HG03558 (cell line): ENCODE data around the gene LRRC28.

ENCODE experiments used
- ATAC-seq: cut with Tn5 transposase; IDR thresholded peaks from one replicate; pipeline ENCODE4 v1.9.1; 2021; ENCODE audit warnings: moderate number of reproducible peaks; ENCODE audit not compliant: unreplicated experiment; ENCODE audit errors: extremely low read depth

Gene LRRC28

DNA sequence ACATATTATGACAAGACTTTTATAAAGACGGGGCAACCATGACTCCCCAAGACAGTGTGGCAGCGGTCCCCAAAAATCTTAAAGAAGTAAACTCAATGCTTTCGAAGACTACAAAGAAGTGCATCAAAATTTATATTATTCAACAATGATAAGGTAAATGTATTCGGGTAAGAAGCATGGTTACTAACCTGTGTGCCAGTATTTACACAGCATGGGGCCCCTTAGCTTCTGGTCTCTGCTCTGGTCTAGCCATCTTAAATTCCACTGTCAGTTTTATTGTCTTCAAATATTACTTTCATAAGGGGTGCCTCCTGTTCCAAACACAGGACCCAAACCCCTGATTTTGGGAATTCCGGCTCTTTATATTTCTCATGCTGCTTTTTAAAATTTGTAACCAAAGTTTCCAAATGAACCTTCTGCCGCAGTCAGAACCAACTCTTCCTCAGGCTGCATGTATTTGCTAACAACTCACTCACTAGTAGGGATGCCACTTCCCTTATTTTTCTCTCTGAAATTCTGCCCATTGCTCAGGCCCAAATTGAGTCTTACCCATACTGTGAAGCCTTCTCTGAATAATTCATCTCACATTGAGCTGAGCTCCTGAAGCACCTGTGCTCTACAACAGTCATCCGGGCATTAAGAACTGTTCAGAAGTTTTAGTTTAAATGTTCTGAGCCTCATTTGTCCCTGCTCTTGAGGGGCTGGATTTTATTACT lies 3.1 kb upstream of the LRRC28 start:
- ATAC-seq, result no peak

DNA sequence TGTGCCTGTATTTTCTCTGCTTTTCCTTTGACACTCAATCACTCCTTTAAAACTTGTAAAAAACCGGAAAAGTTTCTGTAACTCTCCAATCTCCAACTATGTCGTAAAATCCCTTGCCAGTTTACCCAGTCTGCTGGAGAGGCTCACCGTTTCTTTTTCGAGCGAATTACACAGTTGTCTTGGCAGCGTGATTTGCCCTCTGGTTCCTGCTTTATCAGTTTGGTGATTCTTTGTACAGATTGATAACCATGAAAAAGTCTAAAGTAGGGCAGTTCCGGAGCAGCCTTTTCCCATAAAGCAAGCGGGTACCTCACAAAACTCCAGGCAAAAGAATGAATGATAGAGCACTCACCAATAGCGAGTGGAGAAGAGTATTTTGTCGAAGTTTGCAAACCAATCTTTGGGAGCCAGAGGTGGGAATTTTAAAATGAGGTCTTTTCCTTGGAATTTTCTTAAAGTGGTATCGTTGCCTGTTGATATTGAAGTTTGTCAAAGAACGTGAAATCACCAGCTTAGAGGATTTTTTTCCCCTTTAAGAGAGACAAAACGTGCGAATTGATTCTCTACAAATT lies 1.9 kb upstream of the LRRC28 start, which contains the start of gene TTC23:
Gene TTC23, minus strand, starts transcription at position 312 of the 572 bp plus-strand sequence. CDS start 20,869 bp downstream, outside the sequence.
- ATAC-seq, result no peak

DNA sequence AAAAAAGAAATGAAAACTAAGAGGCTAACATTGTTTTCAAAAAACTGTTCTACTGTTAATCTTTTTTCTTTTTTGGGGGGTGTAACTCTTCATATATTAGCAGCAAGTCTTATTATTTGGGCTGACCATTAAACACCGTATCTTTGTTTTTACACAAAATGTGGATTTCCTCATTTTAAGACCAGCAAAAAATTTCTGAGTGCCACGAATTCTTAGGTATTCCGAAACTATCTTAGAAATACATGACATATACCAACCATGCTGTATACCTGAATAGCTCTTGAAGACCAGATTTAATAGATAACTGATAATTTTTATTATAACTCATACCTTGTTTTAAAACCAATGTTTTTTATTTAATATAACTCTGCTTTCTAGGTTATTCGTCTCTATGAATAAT lies 1.3 kb upstream of the LRRC28 start:
- no peak for ATAC-seq

DNA sequence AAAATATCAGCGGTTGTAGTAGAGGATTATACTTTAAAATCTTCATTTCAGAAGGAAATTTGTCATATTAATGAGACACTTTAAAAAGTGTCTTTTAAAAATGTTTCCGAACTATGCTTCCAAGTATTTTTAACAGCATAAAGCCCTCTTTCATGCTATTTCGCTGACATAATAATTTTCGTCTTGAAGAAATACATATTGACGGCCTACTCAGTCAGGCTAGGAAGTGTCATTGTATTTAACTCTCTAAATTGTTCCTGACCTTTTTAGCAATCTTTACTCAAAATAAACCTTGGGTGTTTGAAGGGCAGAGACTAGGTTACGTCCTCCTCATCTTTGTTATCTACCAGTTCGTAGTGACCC lies 806 bp upstream of the LRRC28 start:
- ATAC-seq, result no peak

DNA sequence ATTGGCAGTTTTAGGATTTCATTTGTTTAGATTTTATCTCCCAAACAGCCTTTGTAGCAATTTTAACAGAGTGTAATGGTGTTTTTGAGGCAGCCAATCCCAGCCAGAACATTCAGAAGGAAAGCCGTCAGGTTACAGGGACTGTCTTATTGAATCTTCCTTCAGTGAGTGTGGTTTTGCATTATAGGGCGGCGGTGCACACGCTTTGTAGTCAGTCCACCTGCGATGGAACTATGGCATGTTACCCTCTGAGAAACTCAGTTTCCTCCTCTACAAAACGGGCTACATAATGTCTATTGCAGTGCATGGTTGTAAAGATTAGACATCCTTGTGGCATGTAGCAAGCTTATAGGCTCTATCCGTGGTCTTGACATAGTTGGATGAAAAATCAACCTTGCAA lies 1.0 kb downstream of the LRRC28 start:
- ATAC-seq, result no peak

DNA sequence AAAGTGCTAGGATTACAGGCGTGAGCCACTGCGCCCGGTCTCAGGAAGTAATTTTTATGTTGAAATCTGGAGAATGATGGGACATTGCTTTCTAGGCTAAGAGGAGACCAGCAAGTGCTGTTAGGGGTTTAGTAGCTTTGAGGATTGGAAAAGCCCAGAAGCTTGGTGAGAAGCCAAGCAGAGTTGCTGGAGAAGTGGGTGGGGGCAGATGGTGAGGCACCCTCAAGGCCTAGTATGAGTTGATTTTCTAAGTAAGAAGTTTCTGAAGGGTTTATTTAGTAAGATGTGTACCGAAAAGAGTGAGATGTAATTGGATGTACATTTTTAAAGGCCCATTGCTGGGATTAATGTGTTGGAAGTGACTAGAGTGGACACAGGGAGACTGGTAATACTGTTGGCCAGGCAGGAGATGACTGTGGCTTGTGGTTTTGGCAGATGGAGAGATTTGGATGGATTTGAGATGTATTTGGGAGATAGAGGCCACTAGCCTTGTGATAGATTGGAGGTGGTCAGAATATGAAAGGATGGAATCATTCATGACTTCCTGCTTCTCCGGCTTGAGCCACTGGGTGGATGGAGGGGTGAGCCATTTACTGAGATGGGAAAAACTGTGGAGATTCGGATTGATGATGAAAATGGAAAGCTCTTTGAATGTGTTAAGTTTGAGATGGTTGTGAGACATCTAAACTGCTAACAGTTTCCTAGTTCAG lies 2.3 kb downstream of the LRRC28 start:
- no peak for ATAC-seq

DNA sequence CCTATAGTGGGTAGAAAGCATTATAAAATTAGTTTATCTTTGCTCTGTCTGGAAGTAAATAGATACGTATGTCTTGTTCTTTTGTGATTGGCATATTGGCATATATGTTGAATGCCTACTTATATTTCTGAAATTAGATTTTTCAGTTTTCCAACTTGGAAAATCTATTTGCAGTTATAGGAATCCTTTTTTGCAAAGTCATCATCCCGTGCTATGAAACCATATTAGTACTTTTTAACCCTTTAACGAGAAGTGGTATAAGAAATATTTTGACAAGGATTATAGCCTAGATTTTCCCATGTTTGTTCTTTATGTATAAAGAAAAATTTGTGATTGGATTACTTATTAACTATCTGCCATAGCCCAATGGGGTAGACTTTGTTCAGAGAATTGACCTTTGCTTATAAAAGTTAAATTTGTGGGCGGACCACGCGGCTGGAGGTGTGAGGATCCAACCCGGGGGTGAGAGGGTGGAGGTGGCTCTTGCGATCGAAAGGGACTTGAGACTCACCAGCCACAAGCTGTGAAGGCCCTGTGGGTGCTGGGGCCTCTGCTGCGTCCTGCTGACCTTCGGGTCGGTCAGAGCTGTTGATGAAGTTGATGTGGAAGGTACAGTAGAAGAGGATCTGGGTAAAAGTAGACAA lies 5.9 kb downstream of the LRRC28 start:
- no peak for ATAC-seq

DNA sequence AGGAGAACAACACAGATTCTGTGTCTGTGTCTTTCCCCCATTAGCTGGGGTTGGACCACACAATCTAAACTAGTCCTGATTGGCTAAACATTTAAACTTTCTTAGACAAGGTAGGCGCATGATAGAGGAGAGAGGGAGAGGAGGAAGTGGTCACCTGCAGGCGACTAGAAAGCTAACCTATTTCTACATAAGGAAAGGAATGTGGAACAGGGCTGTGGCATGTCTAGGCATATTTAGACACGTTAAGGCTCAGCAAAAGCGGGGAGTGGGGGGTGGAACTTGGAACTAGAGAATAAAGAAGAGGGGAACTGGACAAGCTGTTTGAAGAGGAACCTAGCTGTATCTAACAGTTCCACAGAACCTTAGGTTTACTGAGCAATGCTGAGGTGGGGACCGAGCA lies 12.8 kb downstream of the LRRC28 start:
- ATAC-seq, result no peak

DNA sequence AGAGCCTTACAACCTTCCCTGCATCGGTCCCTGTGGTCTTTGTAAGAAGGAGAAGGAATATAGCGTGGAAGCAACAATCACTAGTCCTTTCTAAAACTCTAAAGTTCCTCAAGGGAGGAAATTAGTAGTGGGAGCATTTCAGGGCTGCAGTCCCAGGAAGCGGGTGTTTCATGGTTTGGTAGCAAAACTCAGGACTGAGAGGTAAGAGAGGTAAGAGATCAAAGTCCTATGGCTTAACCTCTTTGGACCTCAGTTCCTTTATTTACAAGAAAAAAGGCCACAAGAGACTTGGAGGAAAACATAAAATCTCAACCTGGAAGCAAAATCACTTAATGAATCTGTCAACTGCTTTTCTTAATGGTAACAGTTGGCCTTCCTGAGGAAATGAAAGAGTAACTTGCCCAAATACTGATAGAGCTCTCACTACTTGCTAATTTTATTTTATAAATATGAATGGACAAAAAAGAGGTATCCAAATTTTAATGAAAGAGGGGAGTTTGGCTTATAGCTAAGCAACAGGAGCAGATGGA lies 14.3 kb downstream of the LRRC28 start:
- no peak for ATAC-seq

DNA sequence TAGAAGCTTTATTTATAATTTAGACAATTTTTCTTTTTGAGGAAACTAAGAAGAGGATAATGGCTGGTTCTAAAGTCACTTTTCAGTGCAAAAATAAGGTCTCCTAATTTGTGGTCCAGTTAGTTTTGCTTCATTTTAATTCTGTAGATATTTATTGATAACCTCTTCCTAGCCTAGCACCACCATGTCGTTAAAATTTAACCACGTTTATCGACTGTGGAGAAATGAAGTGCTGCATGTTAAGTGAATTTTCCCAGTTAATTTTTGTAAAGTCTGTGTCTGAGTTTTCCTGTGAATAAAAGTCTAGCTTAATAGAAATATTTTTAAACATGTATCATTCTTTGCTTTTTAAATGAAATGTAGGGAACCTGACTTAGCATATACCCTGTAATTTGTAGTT lies 16.7 kb downstream of the LRRC28 start:
- no peak for ATAC-seq

DNA sequence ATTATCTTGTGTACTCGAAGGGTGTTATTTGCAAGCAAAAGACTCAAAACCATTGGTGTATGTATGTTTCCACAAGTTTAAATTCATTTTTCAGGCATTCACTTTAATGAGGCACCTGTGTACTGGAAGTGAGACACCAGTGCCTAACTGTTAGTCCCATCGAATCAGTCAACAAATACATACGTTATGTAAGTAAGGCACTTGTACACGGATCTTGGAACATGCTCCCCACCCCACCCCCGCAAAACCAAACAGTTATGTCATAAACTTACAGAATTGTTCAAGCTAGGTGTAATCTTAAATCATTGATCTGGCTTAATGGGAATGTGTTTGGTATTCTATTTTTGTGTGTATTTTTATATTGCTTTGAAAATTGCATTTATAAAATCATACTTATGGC lies 17.1 kb downstream of the LRRC28 start:
- ATAC-seq, result no peak

DNA sequence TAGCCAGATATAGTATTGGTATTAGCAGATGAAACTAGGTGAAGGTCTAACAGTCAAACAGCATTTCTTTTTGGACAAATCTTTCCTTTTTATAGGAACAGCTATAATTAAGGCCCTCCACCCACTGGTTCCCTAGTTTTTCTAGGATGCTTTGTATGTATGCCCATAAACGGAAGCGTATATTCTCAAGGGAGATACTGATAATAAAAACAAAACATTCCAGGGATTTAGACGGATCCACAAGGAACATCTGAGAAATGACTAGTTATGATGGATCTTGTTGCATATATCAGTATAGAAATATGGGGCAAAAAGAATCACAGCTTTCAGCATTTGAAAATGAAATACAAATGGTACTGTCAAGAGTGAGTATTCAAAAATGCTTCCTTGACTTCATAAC lies 22.5 kb downstream of the LRRC28 start:
- no peak for ATAC-seq

DNA sequence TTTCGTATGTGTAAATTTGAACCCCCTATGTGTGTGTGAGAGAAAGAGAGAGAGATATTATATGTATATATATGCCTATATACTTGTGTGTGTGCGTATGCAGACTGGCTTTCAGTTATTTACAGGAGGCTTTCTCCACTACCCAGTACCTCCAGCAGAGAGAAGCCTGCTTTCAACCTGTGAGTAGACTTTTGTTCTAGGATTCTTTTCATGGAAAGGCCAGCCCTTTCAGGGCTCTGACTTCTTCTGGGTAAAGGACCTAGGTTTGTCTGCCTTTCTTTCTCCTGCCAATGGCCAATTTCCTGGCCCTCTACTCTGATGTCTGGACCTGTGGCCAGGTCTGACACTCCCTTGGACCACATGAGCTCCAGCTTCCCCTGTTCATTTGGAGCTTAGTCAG lies 23.8 kb downstream of the LRRC28 start:
- no peak for ATAC-seq

DNA sequence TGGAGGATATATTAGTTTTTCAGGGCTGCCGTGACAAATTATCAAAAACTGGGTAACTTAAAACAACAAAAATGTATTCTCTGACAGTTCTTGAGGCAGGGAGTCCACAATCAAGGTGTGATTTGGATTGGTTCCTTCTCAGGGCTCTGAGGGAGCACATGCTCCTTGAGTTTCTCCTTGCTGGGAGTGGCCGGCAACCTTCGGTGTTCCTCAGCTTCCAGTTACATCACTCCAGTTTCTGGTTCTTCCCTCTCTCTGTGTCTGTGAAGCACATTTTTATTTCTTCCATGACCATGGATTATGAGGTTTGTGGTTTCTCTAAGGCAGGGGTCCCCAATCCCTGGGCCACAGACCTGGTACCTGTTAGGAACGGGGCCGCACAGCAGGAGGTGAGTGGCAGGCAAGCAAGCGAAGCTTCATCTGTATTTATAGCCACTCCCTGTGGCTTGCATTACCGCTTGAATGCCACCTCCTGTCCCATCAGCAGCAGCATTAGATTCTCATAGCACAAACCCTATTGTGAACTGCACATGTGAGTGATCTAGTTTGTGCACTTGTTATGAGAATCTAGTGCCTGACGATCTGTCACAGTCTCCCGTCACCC lies 24.3 kb downstream of the LRRC28 start:
- no peak for ATAC-seq

DNA sequence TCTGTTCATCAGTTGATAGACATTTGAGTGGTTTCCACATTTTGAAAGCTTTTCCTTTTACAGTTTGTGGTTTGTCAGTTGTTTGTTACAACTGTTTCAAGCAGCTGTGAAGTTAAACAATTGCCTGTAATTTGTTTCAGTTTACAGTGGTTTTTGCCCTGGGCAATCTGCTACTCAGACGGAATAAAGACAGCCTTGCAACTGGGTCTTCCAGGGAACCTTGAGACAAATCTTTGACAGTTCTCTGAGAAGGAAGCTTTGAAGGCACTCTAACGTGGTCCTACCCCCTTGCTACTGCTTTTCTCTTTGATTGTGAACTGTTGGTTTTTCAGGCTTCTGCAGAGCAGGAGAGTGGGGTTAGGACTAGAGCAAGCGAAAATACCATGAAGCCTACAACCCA lies 28.0 kb downstream of the LRRC28 start:
- ATAC-seq, result no peak

DNA sequence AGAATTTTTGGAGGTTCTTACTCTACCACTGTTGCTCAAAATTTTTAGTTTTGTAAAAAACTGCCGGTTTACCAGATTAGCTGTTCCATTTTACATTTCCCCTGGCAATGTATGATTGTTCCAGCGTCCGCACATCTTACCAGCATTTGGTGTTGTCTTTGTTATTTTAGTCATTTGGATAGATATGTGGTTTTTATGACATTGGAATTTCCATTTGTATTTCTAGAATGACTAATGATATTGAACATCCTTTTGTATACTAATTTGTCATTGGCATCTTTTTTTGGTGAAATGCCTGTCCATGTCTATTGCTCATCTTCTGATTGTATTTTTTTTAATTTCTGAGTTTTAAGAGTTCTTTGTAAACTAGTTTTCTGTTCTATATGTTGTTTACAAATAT lies 28.5 kb downstream of the LRRC28 start:
- no peak for ATAC-seq

DNA sequence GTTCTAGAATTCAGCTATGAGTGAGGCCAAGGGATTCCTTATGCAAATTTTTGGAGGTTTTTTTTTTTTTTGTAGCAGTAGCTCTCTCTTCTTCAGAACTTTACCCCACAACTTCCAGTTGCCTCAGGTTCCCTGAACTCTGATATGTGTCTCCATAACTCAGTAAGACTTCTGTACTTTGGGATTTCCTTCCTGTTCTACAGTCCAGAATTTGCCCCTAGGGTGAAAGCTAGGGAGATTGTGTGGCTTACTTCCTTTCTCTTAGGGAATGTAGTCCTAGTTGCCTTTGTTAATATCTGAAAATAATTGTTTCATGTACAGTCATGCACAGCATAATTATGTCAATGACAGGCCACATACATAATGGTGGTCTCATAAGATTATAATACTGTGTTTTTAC lies 30.8 kb downstream of the LRRC28 start:
- ATAC-seq, result no peak

DNA sequence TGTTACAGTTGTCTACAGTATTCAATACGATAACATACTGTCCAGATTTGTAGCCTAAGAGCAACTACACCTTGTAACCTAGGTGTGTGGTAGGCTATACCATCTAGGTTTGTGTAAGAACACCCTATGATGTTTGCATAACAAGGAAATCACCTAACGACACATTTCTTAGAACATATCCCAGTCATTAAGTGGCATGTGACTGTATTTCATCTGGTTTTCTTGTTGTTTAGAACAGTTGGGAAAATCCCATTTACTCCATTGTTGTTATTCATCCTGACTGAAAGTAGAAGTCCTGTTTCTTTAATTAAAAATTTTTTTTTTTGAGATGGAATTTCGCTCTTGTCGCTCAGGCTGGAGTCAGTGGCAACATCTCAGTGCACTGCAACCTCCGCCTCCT lies 31.3 kb downstream of the LRRC28 start:
- ATAC-seq, result no peak

DNA sequence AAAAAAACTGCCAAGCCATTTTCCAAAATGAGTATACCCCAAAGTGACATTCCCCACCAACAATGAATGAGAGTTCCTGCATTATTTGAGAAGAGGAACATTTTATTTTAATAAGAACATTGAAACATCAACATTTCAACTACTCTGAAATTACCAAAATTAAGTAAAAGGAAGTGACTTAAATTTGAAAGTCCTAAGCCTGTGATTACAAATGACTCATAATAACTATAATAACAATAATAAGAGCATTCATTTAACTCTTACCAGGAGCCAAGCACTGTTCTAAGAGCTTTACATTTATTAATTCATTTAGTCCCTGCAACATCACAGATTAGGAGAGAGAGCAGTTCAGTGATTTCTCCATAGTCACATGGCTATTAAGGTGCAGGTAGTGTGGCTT lies 32.4 kb downstream of the LRRC28 start:
- no peak for ATAC-seq

DNA sequence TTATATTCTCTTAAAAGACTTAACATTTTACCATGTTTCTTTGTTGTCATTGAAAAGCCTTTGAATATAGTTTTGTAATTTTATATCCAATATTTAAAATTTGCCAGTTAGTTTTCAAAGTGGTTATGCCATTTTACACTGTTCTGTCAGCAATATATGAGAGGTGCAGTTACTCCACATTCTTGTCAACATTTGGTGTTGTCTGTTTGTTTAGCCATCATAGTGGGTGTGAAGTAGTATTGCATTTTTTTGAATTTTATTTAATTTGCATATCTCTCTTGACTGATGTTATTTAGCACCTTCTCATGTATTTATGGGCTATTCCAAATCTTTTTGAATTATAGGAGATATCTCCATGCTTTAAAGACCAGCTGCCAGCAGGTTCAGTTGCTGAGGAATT lies 40.4 kb downstream of the LRRC28 start:
- no peak for ATAC-seq

DNA sequence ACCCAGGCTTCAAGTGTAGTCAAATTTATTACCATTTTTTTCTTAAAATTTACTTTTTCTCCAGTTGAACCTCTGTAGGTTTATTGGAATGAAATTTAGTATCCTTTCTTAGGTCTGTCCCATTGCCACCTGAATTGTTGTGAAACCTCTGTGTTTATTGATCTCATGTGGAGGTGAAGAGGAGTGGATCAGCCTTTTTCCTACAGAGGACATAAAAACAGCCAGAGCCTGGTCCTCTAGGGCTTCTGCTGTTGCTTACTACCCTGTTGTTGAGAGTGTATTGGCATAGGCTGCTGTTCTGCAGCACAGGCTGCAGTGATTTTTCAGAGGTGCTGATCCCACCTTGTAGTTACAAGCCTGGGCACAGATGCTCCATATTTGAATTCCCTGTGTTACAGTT lies 44.6 kb downstream of the LRRC28 start:
- no peak for ATAC-seq
